Stimulated activated CD8-positive, alpha-beta memory T cell treated with anti-CD3 and anti-CD28 coated beads, Interleukin-12 subunit alpha, Interleukin-12 subunit beta, amount 100 ng/mL, for 24 hours (primary cell): ENCODE results near the gene ZNF76.
"Not testable (repeated sequence)": the region's sequence is repeated elsewhere in the genome, so short reads cannot be mapped to it uniquely, and the experiment has no call there.

Source experiments
- DNase-seq: peaks from one replicate; pipeline ENCODE4 v3.0.0-alpha.2; 2020; ENCODE audit errors: extremely low read depth

Gene ZNF76

GRCh38 chr6:35300848-35301247, 41.3 kb downstream of the ZNF76 start:
- DNase-seq = no peak

DNA sequence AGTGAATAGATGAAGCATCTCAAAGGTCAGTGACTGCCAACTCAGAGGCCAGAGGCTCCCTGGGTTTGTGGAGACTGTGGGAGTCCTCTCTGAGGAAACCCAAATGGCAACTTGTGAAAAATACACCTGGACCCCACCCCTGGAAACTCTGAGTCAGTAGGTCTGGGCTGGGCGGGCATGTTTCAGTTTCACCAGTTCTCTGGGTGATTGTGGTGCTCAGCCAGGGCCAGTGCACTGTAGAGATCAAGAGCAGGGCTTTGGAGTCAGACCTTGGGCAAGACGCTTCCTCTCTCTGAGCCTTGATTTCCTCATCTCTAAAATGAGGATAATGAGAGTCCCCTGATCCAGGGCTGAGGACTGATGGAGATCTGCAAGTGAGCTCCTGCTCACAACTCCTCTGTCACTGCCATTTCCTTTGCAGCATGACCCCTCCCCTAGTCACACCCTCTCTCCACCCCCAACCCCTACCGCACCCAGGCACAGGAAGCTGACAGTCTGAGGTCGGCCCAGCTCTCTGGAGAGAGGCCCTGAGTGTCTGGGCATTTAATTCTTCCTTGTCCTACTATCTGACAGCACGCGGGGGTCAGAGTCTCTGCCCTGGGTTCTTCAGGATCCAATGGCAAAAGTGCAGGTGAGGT, 43.2 kb downstream of the ZNF76 start:
- peak; percentile 60 for DNase-seq

DNA sequence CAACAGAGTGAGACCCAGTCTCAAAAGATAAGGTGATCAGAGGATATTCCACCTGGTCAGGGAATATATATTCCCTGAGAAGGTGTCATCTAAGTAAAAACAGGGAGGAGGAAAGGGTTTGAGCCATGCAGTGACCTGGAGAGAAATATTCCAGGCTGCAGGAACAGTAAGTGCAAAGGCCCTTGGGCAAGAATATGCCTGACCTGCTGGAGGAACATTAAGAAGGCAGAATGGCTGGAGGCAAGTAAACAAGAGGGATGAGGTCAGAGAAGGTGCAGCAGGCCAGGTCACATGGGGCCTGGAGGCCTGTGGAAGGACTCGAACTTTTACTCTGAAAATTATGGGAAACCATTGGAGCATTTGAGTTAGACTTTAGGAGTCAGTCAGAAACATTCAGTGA, 44.8 kb downstream of the ZNF76 start:
- DNase-seq = no peak

- no peak for DNase-seq
Measured at GRCh38 chr6:35305117-35305516, 45.6 kb downstream of the ZNF76 start.

DNA sequence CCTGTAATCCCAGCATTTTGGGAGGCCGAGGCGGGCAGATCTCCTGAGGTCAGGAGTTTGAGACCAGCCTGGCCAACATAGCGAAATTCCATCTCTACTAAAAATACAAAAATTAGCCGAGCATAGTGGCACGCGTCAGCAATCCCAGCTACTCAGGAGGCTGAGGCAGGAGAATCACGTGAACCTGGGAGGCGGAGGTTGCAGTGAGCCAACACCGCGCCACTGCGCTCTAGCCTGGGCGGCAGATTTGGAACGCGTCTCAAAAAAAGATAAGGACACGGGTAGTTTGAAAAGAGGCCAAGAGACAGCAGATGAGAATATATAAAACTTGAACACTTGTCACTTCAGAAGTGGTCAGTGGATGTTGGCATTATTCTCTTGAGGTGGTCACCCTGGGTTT, 47.6 kb downstream of the ZNF76 start:
- DNase-seq = not testable (repeated sequence)

DNA sequence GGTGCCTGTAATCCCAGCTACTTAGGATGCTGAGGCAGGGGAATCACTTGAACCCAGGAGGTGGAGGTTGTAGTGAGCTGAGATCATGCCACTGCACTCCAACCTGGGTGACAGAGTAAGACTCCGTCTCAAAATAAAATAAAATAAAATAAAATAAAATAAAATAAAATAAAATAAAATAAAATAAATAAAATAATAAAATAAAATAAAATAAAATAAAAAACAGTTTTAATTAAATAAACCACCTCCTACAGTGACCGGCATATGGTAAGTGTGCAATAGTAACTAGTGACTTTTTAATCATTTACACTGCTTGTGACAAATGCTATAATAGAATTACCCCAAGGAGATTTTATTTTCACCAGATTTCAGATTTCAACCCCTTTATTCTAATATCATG, 49.0 kb downstream of the ZNF76 start:
- not testable (repeated sequence) for DNase-seq

DNA sequence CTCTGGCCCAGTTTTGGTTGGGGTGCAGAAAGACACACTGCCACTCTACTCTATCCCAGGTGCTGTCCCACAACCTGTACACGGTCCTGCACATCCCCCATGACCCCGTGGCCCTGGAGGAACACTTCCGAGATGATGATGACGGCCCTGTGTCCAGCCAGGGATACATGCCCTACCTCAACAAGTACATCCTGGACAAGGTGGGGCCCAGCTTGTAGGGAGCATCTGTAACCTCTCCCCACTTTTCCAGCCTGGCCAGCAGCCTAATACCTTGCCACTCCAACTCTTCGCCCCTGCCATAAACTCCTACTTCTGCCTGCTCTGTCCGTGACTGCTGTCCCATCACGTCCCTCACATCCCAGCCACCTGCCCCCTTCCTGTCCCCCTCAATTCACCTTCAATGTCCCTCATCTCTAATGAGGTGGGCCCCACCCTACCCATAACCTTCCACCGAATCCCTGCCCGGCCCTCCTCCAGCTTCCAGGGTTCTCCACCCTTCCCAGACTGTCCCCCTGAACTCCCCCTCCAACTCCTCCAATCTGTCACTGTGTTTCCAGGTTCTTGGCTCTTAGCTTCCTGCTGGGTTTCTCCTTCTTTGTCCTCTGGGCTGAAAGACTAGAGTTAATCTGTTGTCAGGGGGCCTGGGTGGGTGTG, 50.2 kb downstream of the ZNF76 start:
- DNase-seq = no peak

- DNase-seq = no peak
Measured at GRCh38 chr6:35310265-35310831, 50.8 kb downstream of the ZNF76 start.

- DNase-seq = no peak
Measured at GRCh38 chr6:35311390-35312075, 52.0 kb downstream of the ZNF76 start.

DNA sequence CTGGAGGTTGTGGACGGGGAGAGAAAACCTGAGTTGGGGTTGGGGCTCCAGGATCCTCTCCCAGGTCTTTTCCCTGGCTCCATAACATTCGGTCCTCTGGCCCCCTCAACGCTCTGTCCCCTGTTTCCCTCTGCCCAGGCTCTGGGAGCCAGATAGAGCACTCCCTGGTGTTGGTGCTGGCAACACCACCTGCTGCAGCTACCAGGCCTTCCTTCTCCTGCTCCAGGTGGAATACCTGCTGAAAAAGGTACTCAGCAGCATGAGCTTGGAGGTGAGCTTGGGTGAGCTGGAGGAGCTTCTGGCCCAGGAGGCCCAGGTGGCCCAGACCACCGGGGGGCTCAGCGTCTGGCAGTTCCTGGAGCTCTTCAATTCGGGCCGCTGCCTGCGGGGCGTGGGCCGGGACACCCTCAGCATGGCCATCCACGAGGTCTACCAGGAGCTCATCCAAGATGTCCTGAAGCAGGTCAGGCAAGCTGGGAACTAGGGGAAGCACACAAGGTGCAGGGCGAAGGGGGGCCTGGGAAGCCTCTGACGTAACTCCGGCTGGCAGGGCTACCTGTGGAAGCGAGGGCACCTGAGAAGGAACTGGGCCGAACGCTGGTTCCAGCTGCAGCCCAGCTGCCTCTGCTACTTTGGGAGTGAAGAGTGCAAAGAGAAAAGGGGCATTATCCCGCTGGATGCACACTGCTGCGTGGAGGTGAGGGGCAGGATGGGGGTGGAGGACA, 52.7 kb downstream of the ZNF76 start:
- DNase-seq = no peak

DNA sequence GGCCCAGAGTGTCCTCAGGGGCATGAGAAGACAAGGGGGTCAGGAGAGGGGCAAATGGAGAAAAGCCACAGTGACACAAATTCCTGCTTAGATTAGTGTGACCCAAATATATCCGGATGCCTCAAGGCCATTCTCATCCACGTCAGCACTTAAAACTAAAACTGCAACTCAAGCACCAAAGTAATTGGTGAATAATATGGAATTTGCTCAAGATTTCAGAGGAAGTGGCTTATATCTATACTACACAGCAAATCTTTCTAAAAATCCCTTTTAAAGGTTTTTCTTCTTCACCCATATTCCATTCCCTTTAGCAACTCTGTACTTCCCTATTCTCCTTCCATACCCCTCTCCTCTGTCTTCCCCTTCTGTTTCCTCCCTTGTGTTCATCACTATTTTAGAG, 53.3 kb downstream of the ZNF76 start:
- no peak for DNase-seq

DNA sequence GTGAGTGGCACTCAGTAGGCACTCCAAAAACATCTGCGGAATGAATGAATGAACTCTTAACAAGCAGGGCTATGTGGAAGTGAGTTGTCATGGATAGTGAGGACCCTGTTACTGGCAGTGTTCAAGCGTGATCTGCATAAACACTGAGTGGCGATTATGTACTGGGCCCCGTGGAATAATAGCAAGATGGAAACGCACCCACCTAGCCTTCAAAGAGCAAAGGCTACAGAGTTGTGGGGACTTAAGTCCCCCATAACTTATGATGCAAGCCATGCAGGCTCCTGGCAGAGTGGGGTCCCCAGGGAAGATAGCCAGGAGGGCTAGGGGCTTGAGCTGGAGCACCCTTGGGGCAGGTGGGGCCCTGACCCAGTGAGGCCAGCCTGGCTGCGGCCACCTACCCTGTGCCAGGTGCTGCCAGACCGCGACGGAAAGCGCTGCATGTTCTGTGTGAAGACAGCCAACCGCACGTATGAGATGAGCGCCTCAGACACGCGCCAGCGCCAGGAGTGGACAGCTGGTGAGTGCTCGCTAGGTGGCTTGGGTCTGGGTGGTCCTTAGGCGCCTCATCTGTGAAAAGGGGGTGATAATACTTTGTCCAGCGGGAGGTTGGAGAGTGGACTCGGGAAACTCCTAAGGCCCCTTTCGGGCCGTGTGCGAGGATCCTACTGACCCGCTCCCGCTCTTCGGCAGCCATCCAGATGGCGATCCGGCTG, 58.1 kb downstream of the ZNF76 start:
- no peak for DNase-seq

DNA sequence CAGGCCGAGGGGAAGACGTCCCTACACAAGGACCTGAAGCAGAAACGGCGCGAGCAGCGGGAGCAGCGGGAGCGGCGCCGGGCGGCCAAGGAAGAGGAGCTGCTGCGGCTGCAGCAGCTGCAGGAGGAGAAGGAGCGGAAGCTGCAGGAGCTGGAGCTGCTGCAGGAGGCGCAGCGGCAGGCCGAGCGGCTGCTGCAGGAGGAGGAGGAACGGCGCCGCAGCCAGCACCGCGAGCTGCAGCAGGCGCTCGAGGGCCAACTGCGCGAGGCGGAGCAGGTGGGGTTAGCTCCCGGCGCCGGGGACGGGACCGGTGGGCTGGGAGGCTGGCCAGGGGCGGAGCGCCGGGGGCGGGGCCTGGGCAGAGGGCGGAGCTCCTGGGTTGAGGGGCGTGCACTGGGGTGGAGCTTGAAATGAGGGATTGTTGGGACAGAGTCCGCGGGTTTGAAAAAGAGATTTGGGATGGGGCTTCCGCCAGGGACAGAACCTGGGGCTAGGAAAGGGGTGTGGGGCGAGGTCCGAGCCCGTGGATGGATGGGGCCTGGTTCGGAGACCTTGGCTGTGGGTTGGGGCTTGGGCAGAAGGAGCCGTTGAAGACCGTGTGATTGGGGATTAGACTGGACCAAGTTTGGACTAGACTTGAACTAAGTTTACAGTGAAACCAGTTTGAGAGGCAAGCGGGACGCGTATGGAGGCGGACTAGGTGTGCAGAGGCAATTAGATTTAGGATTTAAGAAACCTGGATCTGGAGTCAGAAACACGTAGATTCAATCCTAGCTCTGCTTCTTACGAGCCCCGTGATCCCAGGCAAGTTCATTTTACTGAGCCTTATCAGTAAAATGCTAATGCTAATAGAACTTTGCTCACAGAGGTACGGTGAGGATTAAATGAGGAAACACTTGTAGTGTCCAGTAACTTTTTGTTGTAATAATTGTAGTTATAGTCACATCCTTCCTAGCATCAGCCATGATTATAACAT, 58.9 kb downstream of the ZNF76 start:
- no peak for DNase-seq

GRCh38 chr6:35319346-35320030, 60.0 kb downstream of the ZNF76 start:
- no peak for DNase-seq

- DNase-seq = no peak
Measured at GRCh38 chr6:35320031-35320410, 60.5 kb downstream of the ZNF76 start.

- no peak for DNase-seq
Measured at GRCh38 chr6:35321091-35321490, 61.6 kb downstream of the ZNF76 start.

DNA sequence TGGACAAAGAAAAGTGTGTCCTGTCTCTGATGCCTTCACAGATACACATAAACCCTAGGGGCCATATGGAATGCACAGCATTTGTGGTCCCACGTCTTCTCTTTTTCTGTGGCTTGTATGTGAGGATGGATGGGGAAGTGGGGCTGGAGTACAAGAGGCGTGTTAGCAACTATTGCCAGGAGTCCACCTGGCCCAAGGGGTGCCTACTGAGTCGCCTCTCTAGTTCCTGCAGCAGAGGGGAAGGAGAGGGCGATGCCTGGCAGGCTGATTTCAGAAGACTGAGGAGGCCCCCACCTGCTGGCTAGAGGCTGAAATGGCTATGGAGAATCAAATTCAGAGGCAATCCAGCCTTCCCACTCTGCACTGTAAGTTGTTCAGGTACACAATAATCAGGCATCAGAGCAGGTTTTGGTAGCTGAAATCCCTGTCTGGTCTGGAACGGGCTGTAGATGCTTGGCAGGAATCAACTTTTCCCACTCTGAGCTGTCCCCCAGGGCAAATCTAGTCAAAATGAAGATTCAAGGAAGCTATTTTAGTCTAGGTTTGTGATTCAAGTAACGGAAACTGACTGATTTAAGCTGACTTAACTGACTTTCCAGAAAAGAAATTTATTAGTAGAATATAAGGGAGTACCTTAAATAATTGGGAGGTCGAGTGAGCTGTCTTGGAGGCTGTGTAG, 68.0 kb downstream of the ZNF76 start:
- DNase-seq = peak; percentile 39

DNA sequence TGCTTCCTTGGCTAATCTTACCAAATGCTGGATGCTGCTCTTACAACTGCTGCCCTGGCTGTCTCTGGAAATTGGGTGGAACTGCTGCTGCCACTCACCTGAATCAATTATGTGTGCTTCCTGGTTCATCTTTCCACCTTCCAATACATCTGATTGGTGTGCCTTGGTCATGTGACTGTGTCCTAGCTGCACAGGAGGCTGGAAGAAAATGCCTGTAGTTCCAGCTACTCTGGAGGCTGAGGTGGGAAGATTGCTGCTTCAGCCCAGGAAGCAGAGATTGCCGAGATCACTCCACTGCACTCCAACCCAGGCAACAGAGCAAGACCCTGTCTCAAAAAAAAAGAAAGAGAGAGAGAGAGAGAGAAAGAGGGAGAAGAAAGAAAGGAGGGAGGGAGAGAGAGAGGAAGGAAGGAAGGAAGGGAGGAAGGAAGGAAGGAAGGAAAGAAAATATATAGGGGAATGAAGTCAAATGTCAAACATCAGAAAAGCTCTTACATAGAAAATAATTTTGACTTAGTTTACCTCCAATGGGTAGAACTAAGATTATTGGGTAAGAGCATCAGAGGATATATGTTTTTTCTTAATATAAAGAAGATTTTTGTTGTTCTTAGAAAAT, 68.7 kb downstream of the ZNF76 start:
- no peak for DNase-seq

- DNase-seq = not testable (repeated sequence)
Measured at GRCh38 chr6:35328965-35329364, 69.4 kb downstream of the ZNF76 start.
